GM12864 (cell line): ENCODE measurements around the gene TNFRSF1A.

ENCODE experiments used
- DNase-seq: peaks from one replicate; pipeline ENCODE4 v3.0.0-alpha.2; 2011; ENCODE audit warnings: low read depth
- H3K4me3 ChIP-seq: 2 replicates; pipeline ENCODE4 v1.5.1; 2011; ENCODE audit warnings: mild to moderate bottlenecking, low read depth, low read length, control low read depth
- CTCF ChIP-seq: IDR thresholded peaks from 2 replicates; pipeline ENCODE4 v1.5.1; 2011; ENCODE audit warnings: low read depth, mild to moderate bottlenecking, moderate library complexity, low read length, control low read depth, inconsistent platforms; ENCODE audit errors: missing control alignments

TNFRSF1A gene

GRCh38 chr12:6306151-6306550 lies 35.7 kb downstream of the TNFRSF1A start:
- no peak overlapping the region for H3K4me3 ChIP-seq
- DNase-seq = no peak
- no peak for TF ChIP-seq CTCF

GRCh38 chr12:6303071-6303470 lies 38.8 kb downstream of the TNFRSF1A start:
- no peak overlapping the region for H3K4me3 ChIP-seq
- no peak for TF ChIP-seq CTCF

DNA sequence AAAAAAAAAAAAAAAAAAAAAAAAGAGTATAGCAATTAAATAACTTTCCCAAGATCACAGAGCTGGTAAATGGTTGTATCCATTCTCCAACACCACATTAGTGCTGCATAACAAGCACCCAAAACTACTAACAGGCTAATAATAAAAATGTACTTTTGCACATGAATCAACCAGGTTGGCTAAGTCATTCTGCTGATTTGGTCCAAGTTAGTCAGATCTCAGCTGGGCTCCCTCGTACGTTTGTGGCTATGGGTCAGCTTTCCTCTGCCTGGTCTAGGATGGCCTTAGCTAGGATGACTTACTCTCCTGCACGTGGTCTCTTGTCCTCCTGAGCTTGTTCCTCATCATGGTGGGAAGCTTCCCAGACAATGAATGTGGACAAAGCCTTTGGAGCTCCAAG lies 39.3 kb downstream of the TNFRSF1A start:
- no peak for TF ChIP-seq CTCF
- DNase-seq = no peak
- no peak overlapping the region for H3K4me3 ChIP-seq

More at GRCh38 chr12:6303071-6303470, 38.8 kb downstream of the TNFRSF1A start:
- DNase-seq = no peak

DNA sequence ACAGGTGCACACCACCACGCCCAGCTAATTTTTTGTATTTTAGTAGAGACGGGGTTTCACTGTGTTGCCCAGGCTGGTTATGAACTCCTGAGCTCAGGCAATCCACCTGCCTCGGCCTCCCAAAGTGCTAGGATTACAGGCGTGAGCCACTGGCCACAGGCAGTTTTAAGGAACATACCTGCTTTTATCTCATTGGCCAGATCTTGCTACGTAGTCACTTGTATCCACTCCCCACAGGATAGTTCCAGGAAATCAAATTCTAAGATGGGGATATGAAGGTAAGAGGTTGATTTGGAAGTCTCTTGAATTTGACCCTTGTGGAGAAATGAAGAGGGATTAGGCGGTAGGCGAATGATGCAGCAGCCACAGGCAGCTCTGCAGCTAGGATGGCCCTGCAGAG lies 40.2 kb downstream of the TNFRSF1A start:
- TF ChIP-seq CTCF = no peak
- no peak overlapping the region for H3K4me3 ChIP-seq
- DNase-seq = no peak

DNA sequence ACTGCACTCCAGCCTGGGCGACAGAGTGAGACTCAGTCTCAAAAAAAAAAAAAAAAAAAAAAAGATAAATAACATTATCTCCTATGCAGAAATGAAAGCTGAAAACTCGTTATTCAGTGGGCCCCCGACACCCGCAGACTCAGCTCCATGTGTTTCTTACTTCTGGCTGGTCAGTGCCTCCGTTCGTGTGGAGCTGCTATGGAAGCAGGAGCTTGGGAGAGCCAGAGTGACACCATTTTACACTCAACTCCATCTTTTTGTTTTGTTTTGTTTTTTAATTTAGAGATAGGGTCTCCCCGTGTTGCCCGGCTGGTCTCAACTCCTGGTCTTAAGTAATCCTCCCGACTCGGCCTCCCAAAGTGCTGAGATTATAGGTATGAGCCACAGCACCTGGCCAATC lies 44.7 kb downstream of the TNFRSF1A start:
- DNase-seq = no peak
- no peak overlapping the region for H3K4me3 ChIP-seq
- TF ChIP-seq CTCF = no peak

DNA sequence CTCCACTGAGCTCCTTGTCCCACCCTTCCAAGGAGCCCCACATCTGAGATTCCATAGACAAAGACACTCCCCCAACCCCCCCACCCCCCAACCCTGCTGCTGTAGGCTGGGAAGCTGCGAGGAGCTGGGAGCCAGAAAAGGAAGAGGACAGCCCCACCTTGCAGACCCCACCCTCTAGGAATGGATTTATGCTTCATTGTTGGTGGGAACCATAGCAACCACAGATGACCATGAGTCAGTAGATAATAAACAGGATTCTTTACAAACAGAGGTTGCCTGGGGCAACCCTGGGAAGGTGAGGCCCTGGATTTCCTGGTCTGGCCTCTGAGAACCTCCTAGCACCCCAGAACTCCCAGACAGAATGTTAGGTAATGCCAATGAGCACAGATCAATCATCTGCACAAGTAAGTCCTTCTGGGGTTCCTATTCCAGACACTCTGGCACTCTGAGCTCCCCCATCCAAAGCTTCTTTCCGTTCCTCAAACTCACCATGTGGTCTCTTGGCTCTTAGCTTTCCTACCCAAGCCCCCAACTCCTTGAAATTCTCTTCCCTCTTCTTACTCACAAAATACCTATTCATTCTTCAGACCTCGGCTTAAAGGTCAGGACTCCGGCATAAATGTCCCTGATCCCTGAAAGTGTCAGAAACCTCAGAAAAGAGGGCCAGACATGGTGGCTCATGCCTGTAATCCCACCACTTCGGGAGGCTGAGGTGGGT lies 46.6 kb downstream of the TNFRSF1A start:
- H3K4me3 ChIP-seq = no peak overlapping the region
- no peak for DNase-seq
- no peak for TF ChIP-seq CTCF
